ENCODE data around the gene MRPL33.
A peak's percentile ranks its signal among the peaks of the same experiment; 100 is the strongest.

MRPL33 gene

GRCh38 chr2:27804146-27804545 lies 32.6 kb downstream of the MRPL33 start:
- DNase-seq (ENCODE audit: low read depth, low spot score), result no peak
- Histone ChIP-seq H3K36me3 (ENCODE audit: insufficient read depth, low read length) (no peaks in the 10 kb centered on the region), H3K4me3 (no peak overlapping the region), H3K9ac (ENCODE audit: insufficient read length) (no peak overlapping the region), H3K9me3 (ENCODE audit: low read depth, low read length) (no peaks in the 10 kb centered on the region), H3K27ac (no peak overlapping the region)
- no peak for TF ChIP-seq EZH2 (IDR thresholded peaks at IDR 0.05)
- no peak for TF ChIP-seq POLR2AphosphoS5 (IDR thresholded peaks at IDR 0.05; ENCODE audit: borderline replicate concordance, low read depth, low read length)
- TF ChIP-seq FOXP2 (optimal IDR thresholded peaks at IDR 0.05; ENCODE audit: control extremely low read depth, extremely low read length, insufficient read depth), result no peak

DNA sequence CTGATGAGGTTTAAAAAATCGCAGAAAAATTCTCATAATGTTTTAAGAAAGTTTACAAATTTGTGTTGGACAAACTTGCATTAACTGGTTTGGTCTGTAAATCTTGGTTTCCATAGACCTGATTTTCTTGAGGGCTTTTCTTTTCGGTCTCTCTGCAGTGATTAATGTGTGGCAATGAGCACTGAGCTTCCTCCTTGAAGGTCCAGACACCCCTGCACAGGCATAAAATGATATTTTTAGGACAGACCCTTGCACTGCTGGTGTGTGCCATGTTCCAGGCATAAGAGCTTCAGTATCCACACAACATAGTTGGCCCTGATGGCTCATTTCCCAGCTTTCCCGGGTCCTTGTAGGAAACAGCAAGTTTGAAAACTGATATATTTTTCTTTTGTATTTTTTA lies 33.7 kb downstream of the MRPL33 start:
- H3K4me3 ChIP-seq, result no peak overlapping the region
- no peak overlapping the region for H3K9ac ChIP-seq (ENCODE audit: insufficient read length)
- no peak for DNase-seq (ENCODE audit: low read depth, low spot score)
- TF ChIP-seq EZH2 (IDR thresholded peaks at IDR 0.05) (no peak), POLR2AphosphoS5 (IDR thresholded peaks at IDR 0.05; ENCODE audit: borderline replicate concordance, low read depth, low read length) (no peak), FOXP2 (optimal IDR thresholded peaks at IDR 0.05; ENCODE audit: control extremely low read depth, extremely low read length, insufficient read depth) (no peak)
- H3K36me3 ChIP-seq (ENCODE audit: insufficient read depth, low read length), result no peaks in the 10 kb centered on the region
- no peak overlapping the region for H3K27ac ChIP-seq
- no peaks in the 10 kb centered on the region for H3K9me3 ChIP-seq (ENCODE audit: low read depth, low read length)

GRCh38 chr2:27806311-27807059 lies 35.0 kb downstream of the MRPL33 start:
- H3K9ac ChIP-seq (ENCODE audit: insufficient read length), result no peak overlapping the region
- H3K9me3 ChIP-seq (ENCODE audit: low read depth, low read length), result no peaks in the 10 kb centered on the region
- no peak overlapping the region for H3K4me3 ChIP-seq
- DNase-seq (ENCODE audit: low read depth, low spot score), result no peak
- TF ChIP-seq EZH2 (IDR thresholded peaks at IDR 0.05) (no peak), FOXP2 (optimal IDR thresholded peaks at IDR 0.05; ENCODE audit: control extremely low read depth, extremely low read length, insufficient read depth) (no peak), POLR2AphosphoS5 (IDR thresholded peaks at IDR 0.05; ENCODE audit: borderline replicate concordance, low read depth, low read length) (no peak)
- no peaks in the 10 kb centered on the region for H3K36me3 ChIP-seq (ENCODE audit: insufficient read depth, low read length)
- no peak overlapping the region for H3K27ac ChIP-seq

DNA sequence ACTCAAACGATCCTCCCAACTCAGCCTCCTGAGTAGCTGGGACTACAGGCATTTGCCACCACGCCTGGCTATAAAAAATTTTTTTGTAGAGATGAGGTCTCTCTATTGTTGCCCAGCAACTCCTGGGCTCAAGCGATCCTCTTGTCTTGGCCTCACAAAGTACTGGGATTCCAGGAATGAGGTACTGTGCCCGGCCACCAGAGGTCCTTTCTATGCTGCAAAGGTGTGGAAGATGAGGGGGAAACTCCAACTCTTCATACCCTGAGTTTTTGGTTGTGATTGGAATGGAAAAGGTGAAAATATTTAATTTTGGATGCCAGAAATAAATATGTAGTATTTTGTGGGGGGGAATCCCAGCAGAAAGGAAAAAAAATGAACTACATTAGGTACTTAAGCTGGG lies 36.0 kb downstream of the MRPL33 start:
- no peak overlapping the region for H3K9ac ChIP-seq (ENCODE audit: insufficient read length)
- TF ChIP-seq FOXP2 (optimal IDR thresholded peaks at IDR 0.05; ENCODE audit: control extremely low read depth, extremely low read length, insufficient read depth) (no peak), EZH2 (IDR thresholded peaks at IDR 0.05) (no peak), POLR2AphosphoS5 (IDR thresholded peaks at IDR 0.05; ENCODE audit: borderline replicate concordance, low read depth, low read length) (no peak)
- no peaks in the 10 kb centered on the region for H3K9me3 ChIP-seq (ENCODE audit: low read depth, low read length)
- H3K27ac ChIP-seq, result no peak overlapping the region
- DNase-seq (ENCODE audit: low read depth, low spot score), result no peak
- H3K4me3 ChIP-seq, result no peak overlapping the region
- H3K36me3 ChIP-seq (ENCODE audit: insufficient read depth, low read length), result no peaks in the 10 kb centered on the region

GRCh38 chr2:27808418-27808817 lies 36.9 kb downstream of the MRPL33 start:
- DNase-seq (ENCODE audit: low read depth, low spot score), result no peak
- Histone ChIP-seq H3K27ac (no peak overlapping the region), H3K9ac (ENCODE audit: insufficient read length) (no peak overlapping the region), H3K36me3 (ENCODE audit: insufficient read depth, low read length) (no peaks in the 10 kb centered on the region), H3K9me3 (ENCODE audit: low read depth, low read length) (no peaks in the 10 kb centered on the region), H3K4me3 (no peak overlapping the region)
- TF ChIP-seq FOXP2 (optimal IDR thresholded peaks at IDR 0.05; ENCODE audit: control extremely low read depth, extremely low read length, insufficient read depth) (no peak), POLR2AphosphoS5 (IDR thresholded peaks at IDR 0.05; ENCODE audit: borderline replicate concordance, low read depth, low read length) (no peak), EZH2 (IDR thresholded peaks at IDR 0.05) (no peak)

DNA sequence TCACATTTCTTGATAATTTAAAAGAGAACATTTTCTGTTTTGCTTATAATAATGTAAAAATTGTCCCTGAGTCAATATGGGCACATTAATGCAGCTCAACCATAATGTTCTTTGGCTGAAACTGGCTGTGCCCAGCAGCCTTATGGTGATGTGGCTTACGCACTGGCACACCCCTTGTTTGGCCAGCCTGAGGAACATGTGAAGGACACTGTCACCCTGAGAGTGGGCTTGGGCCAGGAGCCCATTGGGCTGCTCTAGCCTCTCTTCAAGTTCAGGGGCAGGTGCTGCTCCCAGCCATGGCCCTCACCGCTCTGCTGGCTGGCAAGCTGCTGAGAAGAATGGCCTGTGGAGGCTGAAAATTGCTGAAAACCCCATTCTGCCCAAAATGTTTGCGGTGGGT lies 37.5 kb downstream of the MRPL33 start:
- Histone ChIP-seq H3K27ac (peak overlapping the region; percentile 65; the same call in 1 of the 2 replicates), H3K4me3 (no peak overlapping the region)

DNA sequence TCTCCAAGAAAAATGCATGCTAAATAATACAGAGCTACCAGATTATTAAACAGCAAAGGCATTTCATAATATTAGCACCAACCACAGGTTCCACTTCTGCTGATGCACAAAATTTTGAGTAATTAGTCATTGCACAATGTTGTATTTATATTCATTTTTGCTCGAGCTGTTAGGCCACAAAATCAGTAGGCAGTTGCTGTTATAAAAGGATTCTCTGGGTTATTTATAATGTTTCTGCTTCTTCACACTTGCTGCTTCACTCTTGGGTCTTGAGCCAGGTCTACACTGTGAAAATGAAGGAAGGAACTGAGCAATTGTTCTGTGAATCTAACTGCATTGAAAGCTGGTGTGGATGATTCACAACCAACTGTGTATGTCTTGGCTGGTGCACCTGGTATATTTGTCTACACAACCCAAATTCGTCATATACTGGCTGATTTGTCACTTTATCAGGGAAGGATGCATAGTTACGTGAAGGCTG lies 38.3 kb downstream of the MRPL33 start:
- peak overlapping the region; percentile 65; the same call in 1 of the 2 replicates for H3K27ac ChIP-seq
- TF ChIP-seq FOXP2 (optimal IDR thresholded peaks at IDR 0.05; ENCODE audit: control extremely low read depth, extremely low read length, insufficient read depth) (no peak), POLR2AphosphoS5 (IDR thresholded peaks at IDR 0.05; ENCODE audit: borderline replicate concordance, low read depth, low read length) (peak; percentile 45; the same call in 1 of the 2 replicates)
- no peaks in the 10 kb centered on the region for H3K36me3 ChIP-seq (ENCODE audit: insufficient read depth, low read length)
- H3K9me3 ChIP-seq (ENCODE audit: low read depth, low read length), result no peaks in the 10 kb centered on the region
- peak; percentile 66 for DNase-seq (ENCODE audit: low read depth, low spot score)
- H3K9ac ChIP-seq (ENCODE audit: insufficient read length), result no peak overlapping the region
- 0 out of 2 replicates have a peak overlapping the region, but pooled peaks have one; percentile 17 for H3K4me3 ChIP-seq

More for the DNA sequence above, 37.5 kb downstream of the MRPL33 start:
- TF ChIP-seq EZH2 (IDR thresholded peaks at IDR 0.05) (no peak), FOXP2 (optimal IDR thresholded peaks at IDR 0.05; ENCODE audit: control extremely low read depth, extremely low read length, insufficient read depth) (no peak), POLR2AphosphoS5 (IDR thresholded peaks at IDR 0.05; ENCODE audit: borderline replicate concordance, low read depth, low read length) (no peak)
- Histone ChIP-seq H3K9ac (ENCODE audit: insufficient read length) (peak overlapping the region; percentile 16), H3K9me3 (ENCODE audit: low read depth, low read length) (no peaks in the 10 kb centered on the region), H3K36me3 (ENCODE audit: insufficient read depth, low read length) (no peaks in the 10 kb centered on the region)
- DNase-seq (ENCODE audit: low read depth, low spot score), result no peak

- H3K27ac ChIP-seq, result no peak overlapping the region
- no peaks in the 10 kb centered on the region for H3K9me3 ChIP-seq (ENCODE audit: low read depth, low read length)
- no peak for DNase-seq (ENCODE audit: low read depth, low spot score)
- TF ChIP-seq FOXP2 (optimal IDR thresholded peaks at IDR 0.05; ENCODE audit: control extremely low read depth, extremely low read length, insufficient read depth) (no peak), EZH2 (IDR thresholded peaks at IDR 0.05) (no peak), POLR2AphosphoS5 (IDR thresholded peaks at IDR 0.05; ENCODE audit: borderline replicate concordance, low read depth, low read length) (no peak)
- no peak overlapping the region for H3K4me3 ChIP-seq
- H3K36me3 ChIP-seq (ENCODE audit: insufficient read depth, low read length), result no peaks in the 10 kb centered on the region
- H3K9ac ChIP-seq (ENCODE audit: insufficient read length), result no peak overlapping the region
Measured at GRCh38 chr2:27810455-27810854, 38.9 kb downstream of the MRPL33 start.
